HG03432 (cell line): Measurements from ENCODE around the gene SFN.
"Not testable (repeated sequence)": the region's sequence is repeated elsewhere in the genome, so short reads cannot be mapped to it uniquely, and the experiment has no call there.

Experiments used
- ATAC-seq: cut with Tn5 transposase; IDR thresholded peaks from one replicate; pipeline ENCODE4 v1.9.1; 2021; ENCODE audit warnings: mild to moderate bottlenecking, moderate library complexity; ENCODE audit not compliant: unreplicated experiment

The SFN gene

GRCh38 chr1:26862781-26863684 is at the start of gene SFN:
Gene SFN, plus strand, starts transcription at chr1:26863149. Its CDS starts 64 bp downstream, at chr1:26863213.
- ATAC-seq, result no peak

GRCh38 chr1:26814377-26814776 is 48.6 kb upstream of the SFN start:
- no peak for ATAC-seq

- no peak for ATAC-seq
Observed at GRCh38 chr1:26814893-26815292, 48.1 kb upstream of the SFN start.

- peak; percentile 84 for ATAC-seq
Observed at GRCh38 chr1:26820784-26821269, 42.1 kb upstream of the SFN start.

GRCh38 chr1:26822737-26823395 is 40.1 kb upstream of the SFN start:
- ATAC-seq, result no peak

GRCh38 chr1:26824731-26825130 is 38.2 kb upstream of the SFN start:
- ATAC-seq, result no peak

GRCh38 chr1:26826261-26827105 is 36.5 kb upstream of the SFN start, which contains the start of gene ZDHHC18:
Gene ZDHHC18, plus strand, starts transcription at chr1:26826688. Its CDS starts 117 bp downstream, at chr1:26826805.
- peak; percentile 83 for ATAC-seq

GRCh38 chr1:26827106-26827604 is 35.8 kb upstream of the SFN start:
- ATAC-seq, result peak; percentile 7

- no peak for ATAC-seq
Observed at GRCh38 chr1:26827663-26828062, 35.3 kb upstream of the SFN start.

GRCh38 chr1:26828411-26828991 is 34.4 kb upstream of the SFN start:
- ATAC-seq, result no peak

GRCh38 chr1:26829184-26829911 is 33.6 kb upstream of the SFN start:
- no peak for ATAC-seq

- no peak for ATAC-seq
Observed at GRCh38 chr1:26831059-26831458, 31.9 kb upstream of the SFN start.

GRCh38 chr1:26831546-26832248 is 31.3 kb upstream of the SFN start:
- ATAC-seq, result no peak

- no peak for ATAC-seq
Observed at GRCh38 chr1:26832249-26832960, 30.5 kb upstream of the SFN start.

- ATAC-seq, result peak; percentile 84
Observed at GRCh38 chr1:26833432-26834405, 29.2 kb upstream of the SFN start.

- not testable (repeated sequence) for ATAC-seq
Observed at GRCh38 chr1:26837665-26838064, 25.3 kb upstream of the SFN start.
